Erythroblast (primary cell): ENCODE measurements around the gene SUGCT.

Source experiments
- GATA1 ChIP-seq: IDR thresholded peaks from 2 replicates; pipeline ENCODE4 v1.6.1; 2011; ENCODE audit warnings: low read depth, mild to moderate bottlenecking, control low read depth, low read length, moderate library complexity
- POLR2A ChIP-seq: IDR thresholded peaks from 2 replicates; pipeline ENCODE4 v1.6.1; 2011; ENCODE audit warnings: mild to moderate bottlenecking, low read length

DNA sequence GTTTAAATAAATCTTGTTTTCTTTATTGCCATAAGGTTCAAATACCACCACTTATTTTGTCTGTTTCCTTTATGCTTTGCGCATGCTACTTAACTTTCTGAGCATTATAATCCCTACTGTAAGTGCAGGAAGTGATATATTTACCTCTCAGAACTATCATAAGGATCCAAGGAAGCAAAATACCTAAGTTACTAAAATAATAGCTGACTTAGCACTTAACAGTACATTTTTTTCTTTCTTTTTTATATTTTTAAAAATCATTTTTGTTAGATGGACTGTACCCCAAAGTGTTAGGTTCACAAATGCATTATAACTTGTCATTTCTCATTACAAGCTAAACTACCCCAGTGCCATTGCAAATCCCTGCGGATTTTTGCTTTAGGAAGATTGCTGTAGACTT lies 663.8 kb downstream of the SUGCT start:
- TF ChIP-seq POLR2A (no peak), GATA1 (no peak)
